KMS-11 (cell line): ENCODE results near the gene MYLK2.

ENCODE experiments used
- H2AFZ ChIP-seq: fragments of 200-600 bp; sonication (generic); 2 replicates; pipeline ENCODE4 v1.6.1; 2016; ENCODE audit warnings: antibody characterized with exemption, mixed run types, low read depth
- H3K27ac ChIP-seq: fragments of 200-600 bp; sonication (generic); 2 replicates; pipeline ENCODE4 v1.6.1; 2016; ENCODE audit warnings: mild to moderate bottlenecking, mixed run types
- H3K27me3 ChIP-seq: fragments of 200-600 bp; sonication (generic); 2 replicates; pipeline ENCODE4 v1.6.1; 2017; ENCODE audit warnings: mild to moderate bottlenecking, low read depth, mixed run types, moderate library complexity; ENCODE audit not compliant: insufficient read depth
- H3K36me3 ChIP-seq: fragments of 200-600 bp; sonication (generic); 2 replicates; pipeline ENCODE4 v1.6.1; 2017; ENCODE audit warnings: mild to moderate bottlenecking, mixed run types; ENCODE audit not compliant: insufficient read depth
- H3K4me1 ChIP-seq: fragments of 200-600 bp; sonication (generic); 2 replicates; pipeline ENCODE4 v1.6.1; 2016; ENCODE audit warnings: mild to moderate bottlenecking, low read depth, mixed run types; ENCODE audit not compliant: poor library complexity, severe bottlenecking
- H3K4me2 ChIP-seq: fragments of 200-600 bp; sonication (generic); 2 replicates; pipeline ENCODE4 v1.7.0; 2016; ENCODE audit warnings: mild to moderate bottlenecking, mixed run types
- H3K4me3 ChIP-seq: fragments of 200-600 bp; sonication (generic); IDR thresholded peaks from 2 replicates; pipeline ENCODE4 v1.6.1; 2017; ENCODE audit warnings: low read depth, low read length, mixed read lengths; ENCODE audit not compliant: insufficient read depth
- H3K79me2 ChIP-seq: fragments of 200-600 bp; sonication (generic); 2 replicates; pipeline ENCODE4 v1.6.1; 2016; ENCODE audit warnings: low read depth, mixed run types; ENCODE audit not compliant: insufficient read depth
- H3K9ac ChIP-seq: fragments of 200-600 bp; sonication (generic); 2 replicates; pipeline ENCODE4 v1.6.1; 2016; ENCODE audit warnings: mild to moderate bottlenecking, mixed run types
- H4K20me1 ChIP-seq: fragments of 200-600 bp; sonication (generic); 2 replicates; pipeline ENCODE4 v1.6.1; 2016; ENCODE audit warnings: mild to moderate bottlenecking, mixed run types; ENCODE audit not compliant: insufficient read depth
- CTCF ChIP-seq: fragments of 200-600 bp; sonication (generic); conservative IDR thresholded peaks from 2 replicates; pipeline ENCODE4 v1.6.1; 2017; ENCODE audit warnings: low read depth, mild to moderate bottlenecking, antibody characterized with exemption, low read length, moderate library complexity, mixed read lengths

Gene MYLK2

DNA sequence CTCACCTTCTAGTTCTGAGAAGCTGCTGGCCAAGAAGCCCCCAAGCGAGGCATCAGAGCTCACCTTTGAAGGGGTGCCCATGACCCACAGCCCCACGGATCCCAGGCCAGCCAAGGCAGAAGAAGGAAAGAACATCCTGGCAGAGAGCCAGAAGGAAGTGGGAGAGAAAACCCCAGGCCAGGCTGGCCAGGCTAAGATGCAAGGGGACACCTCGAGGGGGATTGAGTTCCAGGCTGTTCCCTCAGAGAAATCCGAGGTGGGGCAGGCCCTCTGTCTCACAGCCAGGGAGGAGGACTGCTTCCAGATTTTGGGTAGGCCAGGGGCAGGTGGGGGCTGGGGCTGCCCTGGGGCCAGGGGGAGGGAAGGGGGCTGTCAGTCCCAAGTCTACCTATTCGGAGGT is 2.3 kb downstream of the MYLK2 start:
- H4K20me1 ChIP-seq, result no peaks in the 10 kb centered on the region
- H3K4me1 ChIP-seq, result peaks cover 20% of the 10 kb centered on the region
- H2AFZ ChIP-seq, result no peak overlapping the region
- no peaks in the 10 kb centered on the region for H3K36me3 ChIP-seq
- no peak overlapping the region for H3K27ac ChIP-seq
- H3K79me2 ChIP-seq, result no peaks in the 10 kb centered on the region
- H3K4me3 ChIP-seq, result no peak overlapping the region
- H3K9ac ChIP-seq, result no peak overlapping the region
- H3K4me2 ChIP-seq, result no peak overlapping the region
- TF ChIP-seq CTCF, result no peak
- peaks cover 5% of the 10 kb centered on the region; the same call in 1 of the 2 replicates for H3K27me3 ChIP-seq

- Histone ChIP-seq H3K36me3 (no peaks in the 10 kb centered on the region), H4K20me1 (no peaks in the 10 kb centered on the region), H3K79me2 (no peaks in the 10 kb centered on the region), H3K4me1 (peaks cover 20% of the 10 kb centered on the region), H3K9ac (no peak overlapping the region), H3K27ac (no peak overlapping the region), H3K27me3 (peaks cover 5% of the 10 kb centered on the region; the same call in 1 of the 2 replicates), H2AFZ (peak overlapping the region; percentile 47), H3K4me3 (no peak overlapping the region), H3K4me2 (peak overlapping the region; percentile 56)
- TF ChIP-seq CTCF, result peak; percentile 100
Observed at GRCh38 chr20:31822421-31823330, 3.5 kb downstream of the MYLK2 start.

GRCh38 chr20:31823360-31824124 is 4.4 kb downstream of the MYLK2 start:
- peak overlapping the region; percentile 47; the same call in 1 of the 2 replicates for H2AFZ ChIP-seq
- no peak overlapping the region for H3K4me3 ChIP-seq
- H3K79me2 ChIP-seq, result no peaks in the 10 kb centered on the region
- no peaks in the 10 kb centered on the region for H3K36me3 ChIP-seq
- H3K27me3 ChIP-seq, result peaks cover 5% of the 10 kb centered on the region; the same call in 1 of the 2 replicates
- H3K27ac ChIP-seq, result no peak overlapping the region
- peak overlapping the region; percentile 56; the same call in 1 of the 2 replicates for H3K4me2 ChIP-seq
- no peak overlapping the region for H3K9ac ChIP-seq
- peaks cover 20% of the 10 kb centered on the region for H3K4me1 ChIP-seq
- TF ChIP-seq CTCF, result no peak
- H4K20me1 ChIP-seq, result no peaks in the 10 kb centered on the region

GRCh38 chr20:31824125-31824485 is 4.9 kb downstream of the MYLK2 start:
- H4K20me1 ChIP-seq, result no peaks in the 10 kb centered on the region
- no peak overlapping the region; the same call in 1 of the 2 replicates for H3K4me2 ChIP-seq
- peak overlapping the region; percentile 47; the same call in 1 of the 2 replicates for H2AFZ ChIP-seq
- H3K27ac ChIP-seq, result no peak overlapping the region
- no peak overlapping the region for H3K4me3 ChIP-seq
- no peak overlapping the region for H3K9ac ChIP-seq
- peaks cover 20% of the 10 kb centered on the region for H3K4me1 ChIP-seq
- peaks cover 5% of the 10 kb centered on the region; the same call in 1 of the 2 replicates for H3K27me3 ChIP-seq
- H3K79me2 ChIP-seq, result no peaks in the 10 kb centered on the region
- TF ChIP-seq CTCF, result no peak
- no peaks in the 10 kb centered on the region for H3K36me3 ChIP-seq
